Activated CD4-positive, alpha-beta T cell treated with anti-CD3 and anti-CD28 coated beads for 48 hours (primary cell): ENCODE measurements around the gene MS4A14.
"Not testable (repeated sequence)": the region's sequence is repeated elsewhere in the genome, so short reads cannot be mapped to it uniquely, and the experiment has no call there.

Experiments
- DNase-seq: peaks from one replicate; pipeline ENCODE4 v3.0.0-alpha.2; 2020

The MS4A14 gene

GRCh38 chr11:60389279-60389910 lies 6.9 kb upstream of the MS4A14 start:
- DNase-seq: no peak

DNA sequence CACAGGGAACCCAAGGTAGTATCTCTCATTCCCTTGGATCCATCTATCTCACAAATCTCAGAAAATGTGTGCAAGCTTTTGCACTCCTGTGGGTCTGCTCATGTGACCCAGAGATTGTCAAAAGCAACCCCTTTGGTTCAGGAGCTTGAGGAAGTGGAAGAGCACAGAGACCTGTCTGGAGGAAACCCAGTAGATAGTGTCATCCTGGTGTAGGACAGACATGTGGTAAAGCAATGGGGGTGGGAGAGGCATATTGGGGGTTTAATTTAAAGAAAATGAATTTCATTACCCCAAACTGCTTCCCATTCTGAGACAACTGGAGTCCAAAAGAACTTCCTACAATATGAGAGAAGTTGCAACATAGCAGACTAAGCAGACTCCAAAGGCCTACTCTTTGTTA lies 5.8 kb upstream of the MS4A14 start:
- no peak for DNase-seq

DNA sequence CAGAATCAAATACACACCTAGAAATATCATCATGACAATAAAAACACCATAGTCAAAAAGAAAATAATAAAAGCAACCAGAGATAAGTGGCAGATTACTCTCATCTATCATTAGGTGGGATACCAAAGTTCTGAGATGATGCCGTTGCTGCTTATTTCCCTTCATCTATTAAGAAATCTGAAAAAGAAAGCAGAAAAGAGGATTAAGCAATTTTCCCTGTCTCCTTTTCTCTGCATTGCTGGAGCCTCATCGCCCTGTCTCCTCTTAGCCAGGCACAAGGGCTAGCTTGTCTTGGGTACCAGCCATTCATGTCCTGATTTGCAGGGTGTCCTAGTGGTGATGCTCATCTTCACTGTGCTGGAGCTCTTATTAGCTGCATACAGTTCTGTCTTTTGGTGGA lies 3.9 kb upstream of the MS4A14 start:
- DNase-seq: no peak

DNA sequence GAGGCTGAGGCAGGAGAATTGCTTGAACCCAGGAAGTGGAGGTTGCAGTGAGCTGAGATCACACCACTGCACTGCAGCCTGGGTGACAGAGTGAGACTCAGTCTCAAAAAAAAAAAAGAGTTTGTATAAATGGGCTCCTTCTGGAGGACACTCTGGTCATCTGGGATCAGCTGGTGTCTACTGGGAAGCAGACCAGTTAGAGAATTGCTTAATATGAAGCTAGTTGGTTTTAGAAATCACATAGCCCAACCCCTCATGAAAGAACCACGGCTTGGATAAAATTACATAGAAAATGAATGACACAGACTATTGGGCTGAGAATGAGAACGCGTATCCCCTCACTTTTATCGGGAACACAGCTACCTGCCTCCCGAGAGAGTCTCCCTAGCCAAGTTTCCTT lies 3.2 kb upstream of the MS4A14 start:
- DNase-seq: no peak

- DNase-seq: no peak
These were observed 1.4 kb upstream of the MS4A14 start for GRCh38 chr11:60394666-60395380.

DNA sequence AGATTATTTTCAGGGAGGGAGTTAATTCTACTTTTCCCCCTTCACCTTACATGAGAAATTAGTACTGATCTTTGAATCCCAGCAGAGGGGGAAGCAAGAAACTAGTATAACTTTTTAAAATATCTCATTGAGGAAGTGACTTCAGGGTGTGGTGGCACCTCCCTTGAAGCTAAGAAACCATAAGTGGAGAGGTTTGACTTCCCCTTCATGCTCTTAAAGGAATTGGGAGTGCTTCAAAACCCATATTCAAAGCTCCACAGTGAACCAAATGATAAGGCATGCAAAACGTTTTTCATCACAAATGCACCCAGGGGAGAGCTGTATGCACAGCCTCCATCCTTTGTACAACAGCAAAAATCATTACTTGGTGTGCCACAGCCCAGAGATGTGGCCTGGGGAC lies 540 bp downstream of the MS4A14 start:
- no peak for DNase-seq

DNA sequence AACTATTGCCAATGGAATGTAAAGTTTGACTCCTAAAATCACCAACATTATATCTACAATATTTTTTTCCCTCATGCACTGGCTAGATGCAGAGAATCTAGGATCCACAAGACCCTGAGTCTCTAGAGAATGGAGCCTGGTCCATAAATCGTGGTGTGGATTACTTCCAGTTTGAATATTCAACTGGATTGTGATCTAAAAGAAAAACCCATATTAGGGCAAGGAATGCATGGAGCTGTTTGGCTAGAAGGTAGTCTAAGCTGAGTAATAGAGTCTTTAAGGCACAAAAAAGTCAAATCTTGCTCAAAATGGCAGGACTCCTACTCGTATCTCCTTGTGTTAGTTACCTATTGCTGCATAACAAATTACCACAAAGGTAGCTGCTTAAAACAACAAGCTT lies 23.8 kb downstream of the MS4A14 start:
- DNase-seq: no peak

DNA sequence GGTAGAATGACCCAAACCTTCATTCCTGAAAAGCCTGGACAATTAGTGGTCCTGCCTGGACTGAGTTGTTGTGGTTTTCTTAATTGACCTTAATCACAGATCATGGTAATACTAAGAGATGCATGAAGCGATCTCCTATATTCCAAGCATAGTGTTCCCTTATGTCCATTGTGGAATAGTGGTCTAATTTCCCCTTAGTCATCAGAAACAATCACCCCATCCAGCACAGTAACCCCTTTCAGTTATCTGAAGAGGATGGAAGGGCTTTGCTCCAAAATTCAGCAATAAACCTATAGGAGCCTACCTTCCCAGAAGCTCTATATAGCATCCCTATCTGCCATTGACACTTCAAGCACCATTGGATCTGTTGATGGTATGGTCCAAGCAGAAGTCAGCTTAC lies 26.4 kb downstream of the MS4A14 start:
- no peak for DNase-seq

GRCh38 chr11:60428517-60428916 lies 32.3 kb downstream of the MS4A14 start:
- DNase-seq: no peak

DNA sequence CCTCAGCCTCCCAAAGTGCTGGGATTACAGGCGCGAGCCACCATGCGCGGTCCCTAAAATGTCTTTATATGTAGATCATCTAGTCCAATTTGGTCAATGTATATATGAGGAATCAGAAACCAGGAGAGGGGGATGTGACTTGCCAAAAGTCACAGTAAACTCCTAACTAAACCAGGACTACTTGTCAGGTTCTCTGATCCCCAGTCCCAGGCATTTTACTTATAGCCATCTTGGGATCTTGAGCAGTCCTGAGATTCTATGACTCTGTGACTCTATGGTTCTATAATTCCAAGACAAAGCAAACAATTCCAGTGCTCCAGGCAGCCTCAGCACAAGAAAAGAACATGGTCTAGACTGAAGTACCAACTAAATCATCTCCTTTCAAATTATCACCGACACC lies 33.0 kb downstream of the MS4A14 start, which contains the start of gene MS4A5:
TSS of gene MS4A5 (plus strand) at position 301 of the 400 bp plus-strand sequence. CDS start 103 bp downstream, outside the sequence.
- no peak for DNase-seq

- no peak for DNase-seq
These were observed 35.0 kb downstream of the MS4A14 start for GRCh38 chr11:60431251-60431650.

DNA sequence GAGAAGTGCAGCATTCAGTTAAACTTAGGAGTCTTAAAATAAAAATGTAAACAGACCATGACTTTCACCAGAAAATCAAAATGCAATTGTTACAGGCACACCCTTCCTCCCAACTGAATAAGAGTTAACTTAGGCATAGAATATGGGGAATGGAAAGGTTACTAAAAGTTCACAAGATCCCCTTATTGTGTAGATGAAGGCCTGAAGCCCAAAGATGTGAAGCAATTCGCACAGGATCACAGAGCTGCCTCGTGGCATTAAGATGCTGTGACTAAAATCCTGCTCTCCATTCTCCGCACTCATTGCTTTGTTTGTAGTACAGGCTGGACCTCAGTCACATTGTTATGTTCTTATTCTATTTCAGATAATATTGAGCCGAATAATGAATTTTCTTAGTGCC lies 37.1 kb downstream of the MS4A14 start:
- no peak for DNase-seq

DNA sequence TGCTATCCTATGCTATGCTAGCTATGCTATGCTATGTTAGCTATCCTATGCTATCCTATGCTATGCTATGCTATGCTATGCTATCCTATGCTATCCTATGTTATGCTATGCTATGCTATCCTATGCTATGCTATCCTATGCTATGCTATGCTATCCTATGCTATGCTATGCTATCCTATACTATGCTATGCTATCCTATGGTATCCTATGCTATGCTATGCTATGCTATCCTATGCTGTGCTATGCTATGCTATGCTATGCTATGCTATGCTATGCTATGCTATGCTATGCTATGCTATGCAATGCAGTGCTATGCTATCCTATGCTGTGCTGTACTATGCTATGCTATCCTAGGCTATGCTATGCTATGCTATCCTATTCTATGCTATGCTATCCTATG lies 50.8 kb downstream of the MS4A14 start:
- no peak for DNase-seq

DNA sequence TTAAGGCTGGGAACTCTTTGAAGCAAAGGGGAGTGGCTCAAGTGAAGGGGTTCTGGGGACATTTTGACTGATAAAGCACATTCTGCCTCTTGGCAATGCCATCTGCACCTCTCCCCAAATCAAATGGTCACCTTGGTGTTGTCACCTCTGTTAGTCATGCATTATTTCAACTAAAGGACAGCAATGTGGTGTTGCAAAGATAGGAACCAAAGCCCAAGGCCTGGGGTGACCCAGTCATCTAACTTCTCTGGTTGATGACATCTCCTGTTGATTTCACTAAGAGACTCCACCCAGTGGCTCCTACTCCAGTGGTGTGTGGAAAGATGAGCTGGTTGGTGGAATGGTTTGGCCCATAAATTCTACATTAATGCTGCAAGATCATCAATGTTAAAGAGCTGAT lies 51.6 kb downstream of the MS4A14 start:
- DNase-seq: no peak

DNA sequence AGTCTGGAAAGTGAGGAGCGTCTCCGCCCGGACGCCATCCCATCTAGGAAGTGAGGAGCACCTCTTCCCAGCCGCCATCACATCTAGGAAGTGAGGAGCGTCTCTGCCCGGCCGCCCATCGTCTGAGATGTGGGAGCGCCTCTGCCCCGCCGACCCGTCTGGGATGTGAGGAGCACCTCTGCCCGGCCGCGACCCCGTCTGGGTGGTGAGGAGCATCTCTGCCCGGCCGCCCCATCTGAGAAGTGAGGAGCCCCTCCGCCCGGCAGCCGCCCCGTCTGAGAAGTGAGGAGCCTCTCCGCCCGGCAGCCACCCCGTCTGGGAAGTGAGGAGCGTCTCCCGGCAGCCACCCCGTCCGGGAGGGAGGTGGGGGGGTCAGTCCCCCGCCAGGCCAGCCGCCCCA lies 54.9 kb downstream of the MS4A14 start:
- DNase-seq: not testable (repeated sequence)

- DNase-seq: no peak
These were observed 58.0 kb downstream of the MS4A14 start for GRCh38 chr11:60454212-60454611.

DNA sequence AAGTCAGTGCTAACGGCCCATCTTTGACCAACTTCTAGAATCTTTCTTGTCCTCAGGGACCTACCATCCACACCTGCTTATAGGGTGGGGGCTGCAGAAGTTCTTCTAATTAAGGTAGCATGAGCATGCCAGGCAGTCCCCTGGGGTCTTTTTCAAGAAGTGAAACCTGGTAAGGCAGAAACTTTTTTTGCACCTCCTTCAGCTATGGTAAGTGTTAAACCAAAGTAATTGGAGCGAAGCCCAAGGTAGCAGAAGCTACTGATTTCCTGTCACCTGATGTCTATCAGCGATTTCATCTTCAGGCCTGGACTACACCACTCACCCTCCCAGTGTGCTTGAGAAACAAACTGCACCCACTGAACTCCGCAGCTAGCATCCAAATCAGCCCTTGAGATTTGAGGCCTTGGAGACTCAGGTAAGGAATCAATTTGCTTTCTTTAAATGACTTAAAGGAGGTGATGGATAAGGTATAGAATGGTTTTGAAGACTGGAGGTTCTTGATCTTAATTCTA lies 59.3 kb downstream of the MS4A14 start, which contains the start of gene MS4A1:
TSS of gene MS4A1 (plus strand) at position 317 of the 512 bp plus-strand sequence. CDS start 6,528 bp downstream, outside the sequence.
- DNase-seq: no peak

DNA sequence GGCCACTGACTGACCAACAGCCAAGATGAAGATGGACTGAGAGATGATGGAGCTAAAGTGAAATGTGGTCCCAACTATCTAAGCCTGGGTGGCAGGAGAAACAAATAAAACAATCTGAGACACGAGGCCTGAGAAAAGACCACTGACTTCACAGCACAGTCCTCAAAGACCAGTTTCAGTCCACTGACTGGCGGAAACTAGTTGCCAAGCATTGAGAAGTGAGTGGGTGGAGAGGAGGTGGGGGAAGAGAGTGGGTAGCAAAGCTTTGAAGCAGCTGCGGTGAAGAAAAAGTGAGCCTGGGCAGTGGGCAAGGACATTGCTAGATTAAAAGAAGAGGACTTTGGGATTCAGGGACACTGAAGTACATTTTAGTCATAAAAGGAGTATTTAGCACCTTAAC lies 61.3 kb downstream of the MS4A14 start:
- DNase-seq: no peak

DNA sequence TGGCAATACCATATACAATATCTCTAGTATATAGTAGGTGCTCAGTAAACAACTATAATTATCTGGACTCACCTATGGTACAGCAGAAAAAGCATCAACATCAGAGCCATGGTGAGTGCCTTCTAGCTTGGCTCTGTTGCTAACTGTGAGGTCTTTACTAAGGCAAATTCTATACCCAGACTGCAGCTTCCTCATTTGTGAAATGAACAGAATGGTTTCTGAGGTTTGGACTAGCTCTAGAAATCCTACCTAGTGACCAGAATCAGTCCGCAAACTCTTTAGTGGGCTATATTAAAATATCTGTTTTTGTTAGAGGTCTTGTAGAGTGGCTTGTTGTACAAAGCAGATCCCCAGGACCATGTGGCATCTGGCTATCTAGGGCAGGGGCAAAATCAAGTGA lies 63.1 kb downstream of the MS4A14 start:
- no peak for DNase-seq
